NCI-H2081 (cell line): ENCODE results near the gene ABCA3.
"Not testable (repeated sequence)": the region's sequence is repeated elsewhere in the genome, so short reads cannot be mapped to it uniquely, and the experiment has no call there.

ENCODE experiments used
- DNase-seq, 2 experiments: peaks; one replicate each; lab custom pipeline; 2025; lab: John Stamatoyannopoulos, UW

ABCA3 gene

GRCh38 chr16:2340564-2341455 is at the start of gene ABCA3:
Gene ABCA3 (minus strand): TSS chr16:2340728. CDS start chr16:2326466, 14,262 bp downstream.
- DNase-seq, result peak; percentile 91 to 92

DNA sequence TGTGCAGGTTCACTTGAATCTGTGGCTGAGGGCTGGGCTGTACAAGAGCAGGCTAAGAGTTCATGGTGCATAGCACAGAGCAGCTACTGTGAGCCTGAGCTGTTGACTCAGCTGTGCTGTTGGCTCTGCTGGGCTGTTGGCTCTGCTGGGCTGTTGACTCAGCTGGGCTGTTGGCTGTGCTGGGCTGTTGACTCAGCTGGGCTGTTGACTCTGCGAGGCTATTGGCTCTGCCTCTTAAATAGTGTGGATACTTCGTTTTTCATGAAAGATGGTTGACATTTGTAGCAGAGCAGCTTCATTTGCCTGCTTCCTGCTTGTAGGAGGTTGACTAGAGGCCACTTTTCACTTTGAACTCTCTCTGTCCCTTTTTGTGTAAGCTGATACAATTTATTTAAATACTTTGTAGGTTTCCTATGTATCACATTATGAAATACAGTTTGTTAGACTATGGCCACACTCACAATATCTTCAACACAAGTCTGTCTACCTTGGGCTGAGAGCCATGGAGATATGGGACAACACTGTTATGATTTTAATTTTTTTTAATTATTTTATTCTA is 48.4 kb upstream of the ABCA3 start:
- DNase-seq, result peak; percentile 88 to 95

GRCh38 chr16:2388139-2388874 is 47.8 kb upstream of the ABCA3 start:
- no peak for DNase-seq

GRCh38 chr16:2386990-2387389 is 46.5 kb upstream of the ABCA3 start:
- peak in 1 of 2 experiments; percentile 10 for DNase-seq

- not testable (repeated sequence) for DNase-seq
These were observed 45.5 kb upstream of the ABCA3 start for GRCh38 chr16:2385982-2386381.

DNA sequence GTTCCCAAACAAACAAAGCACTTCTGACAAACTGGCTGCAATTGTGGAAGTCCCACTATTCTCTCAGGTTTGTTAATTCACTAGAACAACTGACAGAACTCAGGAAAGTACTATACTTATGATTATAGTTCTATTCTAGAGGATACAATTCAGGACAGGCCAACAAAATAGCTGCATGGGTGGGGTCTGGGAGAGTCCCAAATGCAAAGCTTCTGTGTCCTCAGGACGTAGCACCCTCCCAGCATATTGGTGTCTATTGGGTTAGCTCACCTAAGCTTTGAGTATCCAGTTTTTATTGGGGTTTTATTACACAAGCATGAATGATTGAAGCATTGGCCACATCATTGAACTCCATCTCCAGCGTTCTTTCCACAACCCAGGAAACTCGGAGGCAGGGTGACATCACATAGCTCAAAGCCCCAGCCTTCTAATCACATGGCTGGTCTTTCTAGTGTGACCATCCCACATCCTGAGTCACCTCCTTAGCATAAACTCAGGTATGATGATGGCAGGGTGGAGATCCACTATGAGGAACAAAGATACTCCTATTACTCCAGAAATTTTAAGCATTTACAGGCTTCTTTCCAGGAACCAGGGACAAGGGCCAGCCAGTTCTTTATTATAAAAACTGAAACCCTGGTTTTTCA is 44.8 kb upstream of the ABCA3 start:
- no peak for DNase-seq

GRCh38 chr16:2384426-2384825 is 43.9 kb upstream of the ABCA3 start:
- DNase-seq, result no peak

DNA sequence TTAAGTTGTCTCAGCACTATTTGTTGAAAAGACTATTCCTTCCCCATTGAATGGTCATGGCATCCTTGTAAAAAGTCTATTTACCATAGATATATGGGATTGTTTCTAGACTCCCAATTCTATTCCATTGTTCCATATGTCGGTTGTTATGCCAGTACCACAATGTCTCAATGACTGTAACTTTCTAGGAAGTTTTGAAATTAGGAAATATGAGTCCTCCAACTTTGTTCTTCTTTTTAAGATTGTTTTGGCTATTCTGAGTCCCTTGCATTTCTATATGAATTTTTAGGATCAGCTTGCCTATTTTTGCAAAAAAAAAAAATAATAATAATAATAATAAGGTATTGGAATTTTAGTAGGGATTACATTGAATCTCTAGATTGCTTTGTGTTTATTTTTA is 43.0 kb upstream of the ABCA3 start:
- DNase-seq, result no peak

- DNase-seq, result no peak
These were observed 34.1 kb upstream of the ABCA3 start for GRCh38 chr16:2374644-2375043.

DNA sequence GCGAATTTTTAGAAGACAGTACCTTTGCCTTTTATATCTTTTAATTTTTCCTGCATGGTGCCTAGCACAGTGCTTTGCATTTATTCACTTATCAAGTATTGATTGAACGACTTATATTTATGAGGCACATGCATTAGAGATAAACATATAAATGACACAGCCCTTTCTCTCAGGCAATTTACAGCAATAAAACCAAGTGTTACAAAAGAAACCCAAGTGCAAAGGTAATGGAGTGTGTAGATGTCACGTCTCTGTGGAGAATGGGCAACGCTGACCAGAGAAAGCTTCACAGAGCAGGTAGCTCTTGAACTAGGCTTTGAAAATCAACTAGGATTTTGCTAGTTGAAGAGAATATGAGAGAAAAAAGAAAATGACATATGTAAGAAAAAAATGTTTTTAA is 32.6 kb upstream of the ABCA3 start:
- DNase-seq, result no peak

DNA sequence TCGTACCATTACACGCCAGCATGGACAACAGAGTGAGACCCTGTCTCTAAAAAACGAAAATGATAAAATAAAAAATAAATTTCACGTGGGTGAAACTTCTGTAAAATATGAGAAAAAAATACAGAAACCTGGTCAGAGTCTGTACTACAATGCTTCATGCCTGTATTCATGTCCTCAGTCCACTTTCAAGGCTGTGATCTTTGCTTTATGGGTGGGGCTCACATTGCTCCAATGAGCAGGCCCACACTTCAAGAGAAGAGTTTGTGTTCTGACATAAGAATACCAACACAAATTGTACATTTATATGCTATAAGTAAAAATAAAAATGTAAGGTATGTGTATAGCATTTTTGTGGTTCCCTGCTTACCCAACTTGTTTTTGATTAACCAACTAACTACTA is 32.2 kb upstream of the ABCA3 start:
- no peak for DNase-seq

GRCh38 chr16:2371421-2371820 is 30.9 kb upstream of the ABCA3 start:
- no peak for DNase-seq

- no peak for DNase-seq
These were observed 30.2 kb upstream of the ABCA3 start for GRCh38 chr16:2370721-2371120.

GRCh38 chr16:2366660-2367309 is 26.3 kb upstream of the ABCA3 start:
- no peak for DNase-seq

- DNase-seq, result no peak
These were observed 25.1 kb upstream of the ABCA3 start for GRCh38 chr16:2365397-2366294.

- peak in 1 of 2 experiments; percentile 3 for DNase-seq
These were observed 24.2 kb upstream of the ABCA3 start for GRCh38 chr16:2364638-2365210.

GRCh38 chr16:2362218-2362617 is 21.7 kb upstream of the ABCA3 start:
- no peak for DNase-seq

DNA sequence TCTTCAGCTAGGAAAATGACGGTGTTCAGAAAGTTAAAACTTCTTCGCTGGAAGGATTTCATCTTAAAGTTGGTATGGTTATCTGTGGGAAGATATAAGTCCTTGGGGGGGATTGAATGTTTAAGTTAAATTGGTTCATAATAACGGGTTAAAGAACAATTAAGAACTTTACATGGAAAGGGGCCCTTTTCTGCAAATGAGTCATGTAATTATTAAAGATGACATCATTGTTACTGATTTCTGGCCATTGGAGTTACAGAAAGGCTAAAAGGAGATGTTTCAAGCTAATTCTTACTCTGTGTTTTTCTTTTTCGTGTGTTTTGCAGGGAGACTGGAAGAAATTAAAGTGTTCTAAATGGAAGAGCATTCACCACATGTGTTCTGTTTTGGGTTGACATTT is 20.6 kb upstream of the ABCA3 start:
- DNase-seq, result no peak

DNA sequence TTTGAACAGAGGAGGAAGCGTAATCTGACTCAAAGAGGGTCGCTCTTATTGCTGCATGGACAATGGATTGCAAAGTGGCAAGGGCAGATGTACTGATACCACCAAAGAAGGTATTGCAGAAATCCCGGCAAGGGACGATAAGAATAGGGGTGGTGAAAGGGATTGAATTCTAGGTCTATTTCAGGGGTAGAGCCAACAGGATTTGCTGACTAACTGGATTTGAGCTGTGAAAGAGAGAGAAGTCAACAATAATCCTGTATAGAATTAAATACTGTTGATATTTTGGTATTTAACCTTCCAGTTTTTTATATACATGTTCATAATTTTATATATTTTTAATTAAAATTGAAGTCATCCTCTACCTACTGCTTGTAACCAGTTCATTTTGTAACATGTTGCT is 19.4 kb upstream of the ABCA3 start:
- DNase-seq, result no peak

GRCh38 chr16:2358811-2359210 is 18.3 kb upstream of the ABCA3 start:
- DNase-seq, result no peak
